Measurements from ENCODE around the gene PPP2R5C.
A peak's percentile ranks its signal among the peaks of the same experiment; 100 is the strongest.

PPP2R5C gene

DNA sequence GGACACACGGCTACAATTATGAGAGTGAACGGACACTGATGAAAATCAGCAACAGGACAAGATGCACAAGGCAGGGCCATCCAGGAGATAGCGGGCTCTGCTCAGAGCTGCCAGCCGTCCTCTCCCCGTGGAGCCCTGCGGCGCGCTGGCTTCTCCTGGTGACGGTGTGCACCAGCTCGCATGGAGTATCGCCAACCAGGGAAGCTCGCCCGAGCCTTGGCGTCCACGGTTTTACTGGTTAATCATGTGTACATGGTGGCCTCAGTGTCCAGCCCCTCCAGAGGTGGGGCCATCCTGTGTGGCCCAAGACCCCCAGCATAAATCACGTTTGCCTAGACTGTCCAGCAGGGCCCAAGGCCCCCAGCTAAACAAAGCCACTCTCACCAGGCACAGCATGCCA, 171.7 kb downstream of the PPP2R5C start:
- H3K4ac ChIP-seq (ENCODE audit: low read depth, low read length) = no peak overlapping the region

GRCh38 chr14:101934601-101935150, 173.2 kb downstream of the PPP2R5C start:
- no CpG with 5 or more reads among the region's 14 CpGs for whole genome bisulfite sequencing (ENCODE audit: extremely low coverage, insufficient coverage, insufficient read length)
- H3K9me3 ChIP-seq (ENCODE audit: insufficient read depth, low read depth, low read length) = peaks cover 10% of the 10 kb centered on the region
- H3K14ac ChIP-seq (ENCODE audit: low read length) = no peak overlapping the region
- H2AK5ac ChIP-seq (ENCODE audit: low read length) = no peak overlapping the region
- no peak overlapping the region for H3K18ac ChIP-seq (ENCODE audit: low read length)
- H3K79me2 ChIP-seq (ENCODE audit: control insufficient read depth, insufficient read depth, low read length, poor library complexity) = no peaks in the 10 kb centered on the region
- peaks cover 0 to 2% of the 10 kb centered on the region in 2 experiments for H3K4me1 ChIP-seq (ENCODE audit: control insufficient read depth in 1 of 2, insufficient read depth in 2 of 2, low read length in 2 of 2)
- H3K27me3 ChIP-seq (ENCODE audit: insufficient read depth, low read length) = no peaks in the 10 kb centered on the region
- H3K36me3 ChIP-seq (ENCODE audit: control insufficient read depth in 1 of 2, insufficient read depth in 2 of 2, low read length in 2 of 2) = no peaks in the 10 kb centered on the region
- H2BK120ac ChIP-seq (ENCODE audit: insufficient read depth, low read length, poor library complexity) = no peak overlapping the region
- H2AFZ ChIP-seq (ENCODE audit: insufficient read depth, low read length, poor library complexity) = no peak overlapping the region
- no peak overlapping the region for H2BK5ac ChIP-seq (ENCODE audit: low read depth, low read length, poor library complexity)
- H2BK12ac ChIP-seq (ENCODE audit: low read length) = no peak overlapping the region
- H4K12ac ChIP-seq (ENCODE audit: low read depth, low read length) = no peak overlapping the region
- no peak overlapping the region for H3K23ac ChIP-seq (ENCODE audit: low read length)
- DNase-seq = no peak
- H3K4me2 ChIP-seq (ENCODE audit: low read length) = no peak overlapping the region
- H4K8ac ChIP-seq (ENCODE audit: low read depth, low read length) = no peak overlapping the region
- H3K4me3 ChIP-seq (ENCODE audit: low read depth, low read length) = no peak overlapping the region
- H3K9ac ChIP-seq (ENCODE audit: low read length) = no peak overlapping the region
- H3K4ac ChIP-seq (ENCODE audit: low read depth, low read length) = no peak overlapping the region
- H3K27ac ChIP-seq (ENCODE audit: low read depth, low read length) = no peak overlapping the region
- H3K79me1 ChIP-seq (ENCODE audit: low read length) = no peaks in the 10 kb centered on the region
- H4K91ac ChIP-seq (ENCODE audit: low read depth, low read length) = no peak overlapping the region

More for the DNA sequence above, 171.7 kb downstream of the PPP2R5C start:
- no peak overlapping the region for H3K4me3 ChIP-seq (ENCODE audit: low read depth, low read length)
- WGBS (ENCODE audit: extremely low coverage, insufficient coverage, insufficient read length) = no CpG with 5 or more reads among the region's 16 CpGs
- H4K12ac ChIP-seq (ENCODE audit: low read depth, low read length) = no peak overlapping the region
- no peak overlapping the region for H2AK5ac ChIP-seq (ENCODE audit: low read length)
- H2BK5ac ChIP-seq (ENCODE audit: low read depth, low read length, poor library complexity) = no peak overlapping the region
- H4K8ac ChIP-seq (ENCODE audit: low read depth, low read length) = no peak overlapping the region
- H3K9me3 ChIP-seq (ENCODE audit: insufficient read depth, low read depth, low read length) = peaks cover 10% of the 10 kb centered on the region
- no peak overlapping the region for H2BK120ac ChIP-seq (ENCODE audit: insufficient read depth, low read length, poor library complexity)
- no peaks in the 10 kb centered on the region for H3K79me1 ChIP-seq (ENCODE audit: low read length)
- no peak overlapping the region for H4K91ac ChIP-seq (ENCODE audit: low read depth, low read length)
- no peak overlapping the region for H3K4me2 ChIP-seq (ENCODE audit: low read length)
- no peak overlapping the region for H3K18ac ChIP-seq (ENCODE audit: low read length)
- H3K36me3 ChIP-seq (ENCODE audit: control insufficient read depth in 1 of 2, insufficient read depth in 2 of 2, low read length in 2 of 2) = peaks cover 2 to 7% of the 10 kb centered on the region in 2 experiments
- no peak overlapping the region for H3K14ac ChIP-seq (ENCODE audit: low read length)
- H3K79me2 ChIP-seq (ENCODE audit: control insufficient read depth, insufficient read depth, low read length, poor library complexity) = no peaks in the 10 kb centered on the region
- H2BK12ac ChIP-seq (ENCODE audit: low read length) = no peak overlapping the region
- no peak overlapping the region for H3K9ac ChIP-seq (ENCODE audit: low read length)
- no peaks in the 10 kb centered on the region for H3K27me3 ChIP-seq (ENCODE audit: insufficient read depth, low read length)
- no peak overlapping the region for H3K23ac ChIP-seq (ENCODE audit: low read length)
- DNase-seq = no peak
- peaks cover 0 to 2% of the 10 kb centered on the region in 2 experiments for H3K4me1 ChIP-seq (ENCODE audit: control insufficient read depth in 1 of 2, insufficient read depth in 2 of 2, low read length in 2 of 2)
- H3K27ac ChIP-seq (ENCODE audit: low read depth, low read length) = no peak overlapping the region
- no peak overlapping the region for H2AFZ ChIP-seq (ENCODE audit: insufficient read depth, low read length, poor library complexity)

GRCh38 chr14:101937926-101938767, 176.6 kb downstream of the PPP2R5C start:
- Histone ChIP-seq H3K27me3 (ENCODE audit: insufficient read depth, low read length) (no peaks in the 10 kb centered on the region), H4K8ac (ENCODE audit: low read depth, low read length) (no peak overlapping the region), H2BK120ac (ENCODE audit: insufficient read depth, low read length, poor library complexity) (no peak overlapping the region), H3K4me1 (ENCODE audit: control insufficient read depth in 1 of 2, insufficient read depth in 2 of 2, low read length in 2 of 2) (no peaks in the 10 kb centered on the region), H2BK12ac (ENCODE audit: low read length) (no peak overlapping the region), H3K79me1 (ENCODE audit: low read length) (no peaks in the 10 kb centered on the region), H2AFZ (ENCODE audit: insufficient read depth, low read length, poor library complexity) (no peak overlapping the region), H3K18ac (ENCODE audit: low read length) (no peak overlapping the region), H2AK5ac (ENCODE audit: low read length) (no peak overlapping the region), H3K9me3 (ENCODE audit: insufficient read depth, low read depth, low read length) (peaks cover 10% of the 10 kb centered on the region), H4K91ac (ENCODE audit: low read depth, low read length) (no peak overlapping the region), H3K4me3 (ENCODE audit: low read depth, low read length) (no peak overlapping the region), H3K79me2 (ENCODE audit: control insufficient read depth, insufficient read depth, low read length, poor library complexity) (no peaks in the 10 kb centered on the region), H3K4ac (ENCODE audit: low read depth, low read length) (no peak overlapping the region), H3K4me2 (ENCODE audit: low read length) (no peak overlapping the region), H3K9ac (ENCODE audit: low read length) (no peak overlapping the region), H3K27ac (ENCODE audit: low read depth, low read length) (no peak overlapping the region), H3K36me3 (ENCODE audit: control insufficient read depth in 1 of 2, insufficient read depth in 2 of 2, low read length in 2 of 2) (no peaks in the 10 kb centered on the region), H3K14ac (ENCODE audit: low read length) (no peak overlapping the region), H3K23ac (ENCODE audit: low read length) (no peak overlapping the region), H4K12ac (ENCODE audit: low read depth, low read length) (no peak overlapping the region), H2BK5ac (ENCODE audit: low read depth, low read length, poor library complexity) (no peak overlapping the region)
- peak; percentile 54 to 76 for DNase-seq
- WGBS (ENCODE audit: extremely low coverage, insufficient coverage, insufficient read length) = no CpG with 5 or more reads among the region's 13 CpGs

DNA sequence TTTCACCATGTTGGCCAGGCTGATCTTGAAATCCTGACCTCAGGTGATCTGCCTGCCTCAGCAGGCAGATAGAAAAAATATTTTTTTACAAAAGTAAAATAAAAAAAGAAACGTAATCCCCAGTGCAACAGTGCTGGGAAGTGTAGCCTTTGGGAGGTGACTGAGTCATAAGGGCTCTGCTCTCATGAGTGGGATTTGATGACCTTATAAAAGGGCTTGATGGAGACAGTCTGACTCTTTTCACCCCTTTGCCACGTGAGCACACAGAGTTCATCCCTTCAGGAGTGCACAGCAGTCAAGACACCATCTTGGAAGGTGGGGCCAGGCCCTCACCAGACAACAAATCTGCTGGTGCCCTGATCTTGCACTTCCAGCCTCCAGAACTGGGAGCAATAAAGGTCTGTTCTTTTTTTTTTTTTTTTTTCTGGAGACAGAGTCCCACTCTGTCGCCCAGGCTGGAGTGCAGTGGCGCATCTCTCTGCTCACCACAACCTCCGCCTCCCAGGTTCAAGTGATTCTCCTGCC, 178.2 kb downstream of the PPP2R5C start:
- Histone ChIP-seq H4K12ac (ENCODE audit: low read depth, low read length) (no peak overlapping the region), H3K4me3 (ENCODE audit: low read depth, low read length) (no peak overlapping the region), H2BK120ac (ENCODE audit: insufficient read depth, low read length, poor library complexity) (no peak overlapping the region), H2BK5ac (ENCODE audit: low read depth, low read length, poor library complexity) (no peak overlapping the region), H3K9me3 (ENCODE audit: insufficient read depth, low read depth, low read length) (peaks cover 7% of the 10 kb centered on the region), H3K23ac (ENCODE audit: low read length) (no peak overlapping the region), H3K9ac (ENCODE audit: low read length) (no peak overlapping the region), H3K36me3 (ENCODE audit: control insufficient read depth in 1 of 2, insufficient read depth in 2 of 2, low read length in 2 of 2) (no peaks in the 10 kb centered on the region), H3K14ac (ENCODE audit: low read length) (no peak overlapping the region), H3K27ac (ENCODE audit: low read depth, low read length) (no peak overlapping the region), H3K4me1 (ENCODE audit: control insufficient read depth in 1 of 2, insufficient read depth in 2 of 2, low read length in 2 of 2) (no peaks in the 10 kb centered on the region), H3K79me2 (ENCODE audit: control insufficient read depth, insufficient read depth, low read length, poor library complexity) (no peaks in the 10 kb centered on the region), H3K4me2 (ENCODE audit: low read length) (no peak overlapping the region), H3K4ac (ENCODE audit: low read depth, low read length) (no peak overlapping the region), H3K18ac (ENCODE audit: low read length) (no peak overlapping the region), H2AK5ac (ENCODE audit: low read length) (no peak overlapping the region), H2AFZ (ENCODE audit: insufficient read depth, low read length, poor library complexity) (no peak overlapping the region), H3K79me1 (ENCODE audit: low read length) (no peaks in the 10 kb centered on the region), H3K27me3 (ENCODE audit: insufficient read depth, low read length) (no peaks in the 10 kb centered on the region), H4K8ac (ENCODE audit: low read depth, low read length) (no peak overlapping the region), H2BK12ac (ENCODE audit: low read length) (no peak overlapping the region), H4K91ac (ENCODE audit: low read depth, low read length) (no peak overlapping the region)
- peak; percentile 94 to 96 for DNase-seq
- no CpG with 5 or more reads among the region's 5 CpGs for WGBS (ENCODE audit: extremely low coverage, insufficient coverage, insufficient read length)
